A549 (cell line): ENCODE results near the gene MFSD2A. TPM values are rescaled to one million over a fixed set of nuclear protein-coding genes. Genes with fewer than 3 reads are reported as not detected.

Experiments used
- ATAC-seq, 2 experiments: fragments of 200-7000 bp in 1 of 2; fragments of >200 bp in 1 of 2; cut with Nextera tagmentation in 1 of 2; cut with Tn5 transposase in 1 of 2; 3 replicates each; pipeline versions ENCODE4 v1.8.0 to v1.9.1; 2018 to 2020; ENCODE audit warnings: mild to moderate bottlenecking in 1 of 2, moderate library complexity in 1 of 2
- CTCF ChIA-PET: fragments of 300-600 bp; sonication (Branson Sonifier 250); formaldehyde crosslinking; extraction: SDS; loops from one replicate; lab custom pipeline; 2021; ENCODE audit warnings: antibody characterized with exemption, inconsistent platforms; lab: Yijun Ruan, JAX
- POLR2A ChIA-PET: fragments of 350-600 bp; formaldehyde crosslinking; extraction: SDS; loops from one replicate; lab custom pipeline; 2021; ENCODE audit warnings: antibody characterized with exemption, inconsistent platforms; lab: Yijun Ruan, JAX
- DNase-seq, 2 experiments: peaks; one replicate each; pipeline versions ENCODE4 v3.0.0 to v3.0.0-alpha.2; 2011 to 2016; ENCODE audit warnings: low read depth in 1 of 2, low spot score in 1 of 2
- FAIRE-seq: peaks from 2 replicates; lab custom pipeline; 2011; peaks lifted over from hg19 to GRCh38; lab: Jason Lieb, UNC
- H3K27ac ChIP-seq, 2 experiments: fragments of >200 bp; sonication (Bioruptor Twin); formaldehyde crosslinking; 3 replicates each; pipeline ENCODE4 v1.5.1; 2016 to 2017
- H3K4me1 ChIP-seq: fragments of >200 bp; sonication (Bioruptor Twin); formaldehyde crosslinking; 3 replicates; pipeline ENCODE4 v1.6.1; 2016
- H3K4me2 ChIP-seq: fragments of >200 bp; sonication (Bioruptor Twin); formaldehyde crosslinking; 3 replicates; pipeline ENCODE4 v1.6.1; 2016
- H3K4me3 ChIP-seq: fragments of >200 bp; sonication (Bioruptor Twin); formaldehyde crosslinking; 3 replicates; pipeline ENCODE4 v1.5.1; 2016
- H3K9me3 ChIP-seq: fragments of >200 bp; sonication (Bioruptor Twin); formaldehyde crosslinking; 3 replicates; pipeline ENCODE4 v1.6.1; 2016
- CBX2 ChIP-seq: fragments of 200-600 bp; sonication (generic); IDR thresholded peaks from 2 replicates; pipeline ENCODE4 v1.6.1; 2016; ENCODE audit warnings: low read depth, mild to moderate bottlenecking, borderline replicate concordance
- CEBPB ChIP-seq, 2 experiments: fragments of >200 bp in 1 of 2; sonication (Bioruptor Twin) in 1 of 2; formaldehyde crosslinking in 1 of 2; IDR thresholded peaks; 2 replicates each; pipeline ENCODE4 v1.6.1; 2012 to 2016
- EHMT2 ChIP-seq: fragments of 200-600 bp; sonication (generic); IDR thresholded peaks from 2 replicates; pipeline ENCODE4 v1.6.1; 2016; ENCODE audit warnings: antibody characterized with exemption, low read depth, mild to moderate bottlenecking, moderate library complexity
- EP300 ChIP-seq, 2 experiments: fragments of >200 bp; sonication (Bioruptor Twin); formaldehyde crosslinking; IDR thresholded peaks; 2 replicates in 1 of 2; 3 replicates in 1 of 2; pipeline ENCODE4 v1.6.1; 2016 to 2017
- HEYL ChIP-seq: fragments of 250-450 bp; sonication (Bioruptor Pico); IDR thresholded peaks from 2 replicates; pipeline ENCODE4 v1.8.0; 2021; ENCODE audit warnings: mild to moderate bottlenecking, moderate library complexity
- HOXB5 ChIP-seq: fragments of 250-450 bp; sonication (Bioruptor Pico); IDR thresholded peaks from 2 replicates; pipeline ENCODE4 v1.5.0; 2020; ENCODE audit warnings: mild to moderate bottlenecking, moderate library complexity
- JUN ChIP-seq, 2 experiments: fragments of >200 bp; sonication (Bioruptor Twin); formaldehyde crosslinking; IDR thresholded peaks; 2 replicates in 1 of 2; 3 replicates in 1 of 2; pipeline ENCODE4 v1.6.1; 2016 to 2017
- NFE2L2 ChIP-seq: fragments of 150-350 bp; conservative IDR thresholded peaks from 2 replicates; pipeline ENCODE4 v1.6.1; 2014; ENCODE audit warnings: low read length
- NPAS2 ChIP-seq: fragments of 250-450 bp; sonication (Bioruptor Pico); IDR thresholded peaks from 2 replicates; pipeline ENCODE4 v1.8.0; 2022; ENCODE audit warnings: mild to moderate bottlenecking, moderate library complexity, borderline replicate concordance
- NR3C1 ChIP-seq: fragments of >200 bp; sonication (Bioruptor Twin); formaldehyde crosslinking; IDR thresholded peaks from 3 replicates; pipeline ENCODE4 v1.6.1; 2017
- PHF8 ChIP-seq: fragments of 200-600 bp; sonication (generic); IDR thresholded peaks from 2 replicates; pipeline ENCODE4 v1.6.1; 2016; ENCODE audit warnings: low read depth, mild to moderate bottlenecking, antibody characterized with exemption, moderate library complexity, borderline replicate concordance
- RAD21 ChIP-seq, 2 experiments: fragments of >200 bp in 1 of 2; sonication (Bioruptor Twin) in 1 of 2; formaldehyde crosslinking in 1 of 2; IDR thresholded peaks in 1 of 2; conservative IDR thresholded peaks in 1 of 2; 2 replicates in 1 of 2; 3 replicates in 1 of 2; pipeline ENCODE4 v1.6.1; 2012 to 2018; ENCODE audit warnings: inconsistent platforms in 1 of 2
- RNF2 ChIP-seq: fragments of 200-600 bp; sonication (generic); IDR thresholded peaks from 2 replicates; pipeline ENCODE4 v1.6.1; 2016; ENCODE audit warnings: low read depth, mild to moderate bottlenecking, antibody characterized with exemption, moderate library complexity, borderline replicate concordance
- SMC3 ChIP-seq: fragments of >200 bp; sonication (Bioruptor Twin); formaldehyde crosslinking; IDR thresholded peaks from 3 replicates; pipeline ENCODE4 v1.6.1; 2018; ENCODE audit warnings: inconsistent platforms
- TFCP2L1 ChIP-seq: fragments of 250-450 bp; sonication (Bioruptor Pico); IDR thresholded peaks from 2 replicates; pipeline ENCODE4 v1.5.0; 2021; ENCODE audit warnings: mild to moderate bottlenecking
- TP53 ChIP-seq: fragments of 250-450 bp; sonication (Bioruptor Pico); IDR thresholded peaks from 2 replicates; pipeline ENCODE4 v1.5.0; 2021; ENCODE audit warnings: mild to moderate bottlenecking, moderate library complexity
- WGBS: methylation state at CpG from one replicate; pipeline ENCODE4 v1.1.6; 2017; ENCODE audit errors: missing lambda C conversion rate; 5-methylcytosine and 5-hydroxymethylcytosine counted together
- polyA plus RNA-seq, 4 experiments: library from polyadenylated mRNA; depleted of rRNA in 3 of 4; stranded (reverse); fragments of >200 nt; fragmentation: RNase III in 1 of 4; extraction: RNeasy Plus Mini Kit Qiagen cat#74134 plus additional on column Dnase treatment in 1 of 4; gene quantifications; 2 replicates in 3 of 4; 3 replicates in 1 of 4; pipeline ENCODE4 v1.2.3, GENCODE V29; 2011 to 2017
- TF ChIP-seq, protein P1 (sequence below): fragments of 150-350 bp; IDR thresholded peaks from 2 replicates; pipeline ENCODE4 v1.6.1; 2014; ENCODE audit warnings: low read depth, mild to moderate bottlenecking, low read length
- TF ChIP-seq, protein P2 (sequence below): IDR thresholded peaks from 2 replicates; pipeline ENCODE4 v1.6.1; 2012; ENCODE audit warnings: low read depth, borderline replicate concordance
- TF ChIP-seq, protein P3 (sequence below): IDR thresholded peaks from 2 replicates; pipeline ENCODE4 v1.6.1; 2012
- TF ChIP-seq, protein P4 (sequence below): fragments of >200 bp; sonication (Bioruptor Twin); formaldehyde crosslinking; IDR thresholded peaks from 3 replicates; pipeline ENCODE4 v1.5.1; 2016
- TF ChIP-seq, protein P5 (sequence below): IDR thresholded peaks from 2 replicates; pipeline ENCODE4 v1.6.1; 2012

MFSD2A gene
- polyA plus RNA-seq, 2 of the 4 experiments (the other 2 are of a cell fraction): 3.0 to 3.1 TPM

DNA sequence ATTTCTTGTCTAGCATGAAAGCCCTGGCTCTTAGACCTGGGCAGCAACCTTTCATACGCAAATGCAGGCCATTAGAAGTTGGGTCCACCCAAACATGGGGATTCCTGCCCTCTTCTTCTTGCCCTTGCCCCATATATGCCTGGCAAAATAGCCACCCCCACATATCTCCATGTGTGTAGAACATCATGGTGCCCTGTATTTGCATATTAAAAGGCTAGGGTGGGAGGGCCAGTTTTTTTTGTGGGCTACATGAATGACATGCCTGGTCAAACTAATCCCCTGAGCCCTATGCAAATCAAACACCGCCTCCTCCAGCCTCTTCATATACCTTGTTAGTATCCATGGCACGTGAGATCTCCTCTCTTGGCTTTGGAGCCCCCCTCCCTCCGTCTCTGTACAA lies 24.7 kb downstream of the MFSD2A start:
- H3K9me3 ChIP-seq: no peaks in the 10 kb centered on the region
- peaks cover 5% of the 10 kb centered on the region; the same call in 1 of the 3 replicates for H3K4me1 ChIP-seq
- ATAC-seq (no peak), FAIRE-seq (no peak), DNase-seq (no peak)
- 94% methylated on average over 4 of the region's 4 CpGs for WGBS
- H3K4me2 ChIP-seq: no peak overlapping the region
- ChIA-PET CTCF (interaction anchor here (0.6 to 2.2 kb wide), 2 partner anchors 60 to 304 kb away, joined by 3 to 6 read pairs; no protein-coding TSS in a partner anchor), POLR2A (no interaction called here)
- no peak overlapping the region for H3K4me3 ChIP-seq
- H3K27ac ChIP-seq: no peak overlapping the region
- TF ChIP-seq NPAS2: no peak
- TF ChIP-seq, protein P1, sequence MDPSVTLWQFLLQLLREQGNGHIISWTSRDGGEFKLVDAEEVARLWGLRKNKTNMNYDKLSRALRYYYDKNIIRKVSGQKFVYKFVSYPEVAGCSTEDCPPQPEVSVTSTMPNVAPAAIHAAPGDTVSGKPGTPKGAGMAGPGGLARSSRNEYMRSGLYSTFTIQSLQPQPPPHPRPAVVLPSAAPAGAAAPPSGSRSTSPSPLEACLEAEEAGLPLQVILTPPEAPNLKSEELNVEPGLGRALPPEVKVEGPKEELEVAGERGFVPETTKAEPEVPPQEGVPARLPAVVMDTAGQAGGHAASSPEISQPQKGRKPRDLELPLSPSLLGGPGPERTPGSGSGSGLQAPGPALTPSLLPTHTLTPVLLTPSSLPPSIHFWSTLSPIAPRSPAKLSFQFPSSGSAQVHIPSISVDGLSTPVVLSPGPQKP: no peak
- TF ChIP-seq RNF2: no peak
- TF ChIP-seq EHMT2: no peak
- TF ChIP-seq RAD21 (conservative IDR thresholded peaks at IDR 0.05 in 1 of 2, IDR thresholded peaks at IDR 0.05 in 1 of 2): no peak
- no peak for TF ChIP-seq HOXB5 (CRISPR knock-in tag)
- TF ChIP-seq CEBPB (IDR thresholded peaks at IDR 0.05): no peak
- TF ChIP-seq, protein P2, sequence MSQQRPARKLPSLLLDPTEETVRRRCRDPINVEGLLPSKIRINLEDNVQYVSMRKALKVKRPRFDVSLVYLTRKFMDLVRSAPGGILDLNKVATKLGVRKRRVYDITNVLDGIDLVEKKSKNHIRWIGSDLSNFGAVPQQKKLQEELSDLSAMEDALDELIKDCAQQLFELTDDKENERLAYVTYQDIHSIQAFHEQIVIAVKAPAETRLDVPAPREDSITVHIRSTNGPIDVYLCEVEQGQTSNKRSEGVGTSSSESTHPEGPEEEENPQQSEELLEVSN: no peak
- TF ChIP-seq CBX2: no peak
- TF ChIP-seq, protein P3, sequence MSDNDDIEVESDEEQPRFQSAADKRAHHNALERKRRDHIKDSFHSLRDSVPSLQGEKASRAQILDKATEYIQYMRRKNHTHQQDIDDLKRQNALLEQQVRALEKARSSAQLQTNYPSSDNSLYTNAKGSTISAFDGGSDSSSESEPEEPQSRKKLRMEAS: no peak
- no peak for TF ChIP-seq TP53 (CRISPR knock-in tag)
- no peak for TF ChIP-seq SMC3
- no peak for TF ChIP-seq JUN (IDR thresholded peaks at IDR 0.05)
- no peak for TF ChIP-seq PHF8
- no peak for TF ChIP-seq NFE2L2
- TF ChIP-seq, protein P4, sequence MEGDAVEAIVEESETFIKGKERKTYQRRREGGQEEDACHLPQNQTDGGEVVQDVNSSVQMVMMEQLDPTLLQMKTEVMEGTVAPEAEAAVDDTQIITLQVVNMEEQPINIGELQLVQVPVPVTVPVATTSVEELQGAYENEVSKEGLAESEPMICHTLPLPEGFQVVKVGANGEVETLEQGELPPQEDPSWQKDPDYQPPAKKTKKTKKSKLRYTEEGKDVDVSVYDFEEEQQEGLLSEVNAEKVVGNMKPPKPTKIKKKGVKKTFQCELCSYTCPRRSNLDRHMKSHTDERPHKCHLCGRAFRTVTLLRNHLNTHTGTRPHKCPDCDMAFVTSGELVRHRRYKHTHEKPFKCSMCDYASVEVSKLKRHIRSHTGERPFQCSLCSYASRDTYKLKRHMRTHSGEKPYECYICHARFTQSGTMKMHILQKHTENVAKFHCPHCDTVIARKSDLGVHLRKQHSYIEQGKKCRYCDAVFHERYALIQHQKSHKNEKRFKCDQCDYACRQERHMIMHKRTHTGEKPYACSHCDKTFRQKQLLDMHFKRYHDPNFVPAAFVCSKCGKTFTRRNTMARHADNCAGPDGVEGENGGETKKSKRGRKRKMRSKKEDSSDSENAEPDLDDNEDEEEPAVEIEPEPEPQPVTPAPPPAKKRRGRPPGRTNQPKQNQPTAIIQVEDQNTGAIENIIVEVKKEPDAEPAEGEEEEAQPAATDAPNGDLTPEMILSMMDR: no peak
- TF ChIP-seq TFCP2L1 (CRISPR knock-in tag): no peak
- TF ChIP-seq EP300 (IDR thresholded peaks at IDR 0.05): no peak
- TF ChIP-seq, protein P5, sequence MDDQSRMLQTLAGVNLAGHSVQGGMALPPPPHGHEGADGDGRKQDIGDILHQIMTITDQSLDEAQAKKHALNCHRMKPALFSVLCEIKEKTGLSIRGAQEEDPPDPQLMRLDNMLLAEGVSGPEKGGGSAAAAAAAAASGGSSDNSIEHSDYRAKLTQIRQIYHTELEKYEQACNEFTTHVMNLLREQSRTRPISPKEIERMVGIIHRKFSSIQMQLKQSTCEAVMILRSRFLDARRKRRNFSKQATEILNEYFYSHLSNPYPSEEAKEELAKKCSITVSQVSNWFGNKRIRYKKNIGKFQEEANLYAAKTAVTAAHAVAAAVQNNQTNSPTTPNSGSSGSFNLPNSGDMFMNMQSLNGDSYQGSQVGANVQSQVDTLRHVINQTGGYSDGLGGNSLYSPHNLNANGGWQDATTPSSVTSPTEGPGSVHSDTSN: no peak
- no peak for TF ChIP-seq NR3C1

DNA sequence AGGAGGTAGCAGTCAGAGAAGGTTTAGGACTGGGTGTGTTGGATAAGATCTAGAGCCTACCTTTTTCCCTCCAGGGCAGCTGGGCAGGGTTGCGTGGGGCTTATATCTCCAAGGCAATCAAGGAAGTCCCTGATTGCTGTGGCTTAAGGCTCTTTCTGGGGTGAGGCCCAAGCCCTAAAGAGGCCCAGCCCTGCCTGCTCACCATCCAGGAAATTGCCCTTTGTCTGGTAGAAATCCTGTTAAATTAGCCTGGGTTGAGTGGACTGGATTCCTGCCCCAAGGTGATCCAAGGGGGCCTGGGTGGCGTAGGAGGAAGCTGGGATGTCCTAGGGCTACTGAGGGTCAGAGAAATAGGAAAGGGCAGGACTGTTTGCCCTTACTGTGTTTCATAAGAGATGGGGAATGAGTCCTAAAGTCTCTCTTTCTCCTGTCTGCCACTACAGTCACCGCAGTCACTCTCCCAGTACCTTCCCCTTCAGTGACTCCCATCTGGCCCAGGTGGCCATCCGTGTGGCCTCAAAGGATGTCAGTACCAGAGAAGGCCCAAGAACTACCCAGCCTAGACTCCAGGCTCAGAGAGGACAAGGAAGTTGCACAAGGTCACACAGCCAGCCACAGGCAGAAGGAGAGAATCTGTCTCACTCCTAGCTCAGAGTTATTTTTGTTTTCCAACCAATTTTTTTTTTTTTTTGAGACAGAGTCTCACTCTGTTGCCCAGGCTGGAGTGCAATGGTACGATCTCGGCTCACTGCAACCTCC lies 25.8 kb downstream of the MFSD2A start:
- FAIRE-seq (no peak), DNase-seq (no peak), ATAC-seq (no peak)
- Histone ChIP-seq H3K4me1 (peaks cover 5% of the 10 kb centered on the region; the same call in 1 of the 3 replicates), H3K9me3 (no peaks in the 10 kb centered on the region), H3K27ac (no peak overlapping the region), H3K4me3 (no peak overlapping the region), H3K4me2 (no peak overlapping the region)
- ChIA-PET POLR2A (no interaction called here), CTCF (interaction anchor here (1.1 to 2.7 kb wide), 4 partner anchors 41 to 61 kb away, joined by 3 to 13 read pairs (median 6); no protein-coding TSS in a partner anchor)
- TF ChIP-seq SMC3: no peak
- no peak for TF ChIP-seq HEYL (CRISPR knock-in tag)
- TF ChIP-seq, protein P1: no peak
- no peak for TF ChIP-seq PHF8
- WGBS: 69% methylated on average over 6 of the region's 6 CpGs
